Mucosa of rectum (tissue), 2 donors: ENCODE data around the gene OPCML.

ENCODE experiments used
- H3K27ac ChIP-seq, 2 donors: one replicate each; pipeline ENCODE4 v1.7.0; 2013; ENCODE audit warnings: inconsistent platforms in 2 of 2, low read depth in 2 of 2, low read length in 2 of 2
- H3K27me3 ChIP-seq, 2 donors: one replicate each; pipeline ENCODE4 v1.7.0; 2013; ENCODE audit warnings: low read length in 2 of 2; ENCODE audit not compliant: control insufficient read depth in 2 of 2, insufficient read depth in 2 of 2
- H3K36me3 ChIP-seq, 2 donors: one replicate each; pipeline ENCODE4 v1.7.0; 2013; ENCODE audit warnings: low read length in 2 of 2; ENCODE audit not compliant: control insufficient read depth in 2 of 2, insufficient read depth in 2 of 2
- H3K4me1 ChIP-seq, 2 donors: one replicate each; pipeline ENCODE4 v1.7.0; 2013; ENCODE audit warnings: low read length in 2 of 2, mild to moderate bottlenecking in 1 of 2; ENCODE audit not compliant: control insufficient read depth in 2 of 2, insufficient read depth in 2 of 2
- H3K4me3 ChIP-seq, 2 donors: one replicate each; pipeline ENCODE4 v1.7.0; 2013; ENCODE audit warnings: low read length in 2 of 2
- H3K9ac ChIP-seq, 2 donors: one replicate each; pipeline ENCODE4 v1.7.0; 2013; ENCODE audit warnings: low read length in 2 of 2, low read depth in 1 of 2, mild to moderate bottlenecking in 1 of 2
- H3K9me3 ChIP-seq, 2 donors: one replicate each; pipeline ENCODE4 v1.7.0; 2013; ENCODE audit warnings: low read length in 2 of 2; ENCODE audit not compliant: control insufficient read depth in 2 of 2
- donor health status: healthy.
- donor health status: Normal muscosa, but diverticular disease.

Gene OPCML

DNA sequence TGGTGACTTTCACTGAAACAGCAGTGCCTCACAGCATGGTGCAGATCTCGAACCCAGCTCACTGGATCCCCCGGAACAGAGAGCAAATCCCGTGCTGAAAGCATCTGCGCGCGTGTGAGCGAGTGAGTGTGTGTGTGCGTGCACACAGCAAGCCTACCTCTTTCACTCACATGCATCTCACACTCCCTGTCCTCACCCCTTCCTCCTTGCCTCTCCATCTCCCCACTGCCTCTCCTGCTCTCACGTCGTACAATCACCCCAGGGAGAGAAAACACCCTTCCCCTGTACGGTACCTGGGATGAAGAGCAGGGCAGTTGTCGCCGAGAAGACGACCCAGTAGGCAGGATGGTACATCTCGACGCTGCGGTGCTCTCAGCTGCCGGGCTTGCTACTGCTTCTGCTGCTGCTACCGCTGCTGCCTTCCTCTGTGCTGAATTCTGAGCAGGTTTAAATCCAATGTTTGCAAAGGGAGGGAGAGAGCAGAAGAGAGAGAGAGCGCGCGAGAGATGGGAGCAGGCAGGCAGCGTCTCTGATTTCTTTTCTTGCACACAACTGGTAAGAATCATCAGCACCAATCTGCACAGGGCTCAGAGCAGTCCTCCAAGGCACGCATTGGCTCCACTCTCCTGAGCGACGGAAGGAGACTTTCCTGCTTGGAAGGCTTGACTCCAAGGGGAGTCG, at the start of gene OPCML:
TSS of gene OPCML (minus strand) at position 531 of the 681 bp plus-strand sequence.
- Histone ChIP-seq H3K27ac (no peak within 1 kb of the TSS), H3K27me3 (peaks cover 0 to 10% of the 10 kb centered on the region in 2 donors), H3K36me3 (no peaks in the 10 kb centered on the region), H3K4me1 (no peaks in the 10 kb centered on the region), H3K9me3 (peaks cover 0 to 3% of the 10 kb centered on the region in 2 donors), H3K4me3 (no peak within 1 kb of the TSS), H3K9ac (no peak within 1 kb of the TSS)

DNA sequence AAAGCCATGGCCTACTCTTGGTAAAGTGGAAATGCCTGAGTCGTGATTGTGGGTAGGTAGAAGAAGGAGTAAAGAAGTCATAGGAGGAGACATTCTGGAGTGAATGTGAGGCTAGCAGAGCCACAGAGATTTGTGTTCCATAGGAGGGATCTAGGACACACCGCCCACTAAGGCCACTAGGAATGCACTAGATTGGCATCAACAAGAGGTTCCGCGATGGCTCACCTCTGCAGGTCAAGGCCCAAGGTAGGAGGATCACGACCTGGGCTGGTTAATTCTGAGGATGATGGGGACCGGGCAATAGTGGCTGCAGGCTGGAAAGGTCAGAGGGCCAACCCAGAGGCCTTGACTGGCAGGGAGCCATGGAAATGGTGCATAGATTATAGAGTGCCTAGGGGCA, 48.8 kb upstream of the OPCML start:
- Histone ChIP-seq H3K9ac (no peak overlapping the region), H3K36me3 (no peaks in the 10 kb centered on the region), H3K27ac (no peak overlapping the region), H3K4me1 (no peaks in the 10 kb centered on the region), H3K27me3 (no peaks in the 10 kb centered on the region), H3K4me3 (no peak overlapping the region), H3K9me3 (peaks cover 0 to 6% of the 10 kb centered on the region in 2 donors)

DNA sequence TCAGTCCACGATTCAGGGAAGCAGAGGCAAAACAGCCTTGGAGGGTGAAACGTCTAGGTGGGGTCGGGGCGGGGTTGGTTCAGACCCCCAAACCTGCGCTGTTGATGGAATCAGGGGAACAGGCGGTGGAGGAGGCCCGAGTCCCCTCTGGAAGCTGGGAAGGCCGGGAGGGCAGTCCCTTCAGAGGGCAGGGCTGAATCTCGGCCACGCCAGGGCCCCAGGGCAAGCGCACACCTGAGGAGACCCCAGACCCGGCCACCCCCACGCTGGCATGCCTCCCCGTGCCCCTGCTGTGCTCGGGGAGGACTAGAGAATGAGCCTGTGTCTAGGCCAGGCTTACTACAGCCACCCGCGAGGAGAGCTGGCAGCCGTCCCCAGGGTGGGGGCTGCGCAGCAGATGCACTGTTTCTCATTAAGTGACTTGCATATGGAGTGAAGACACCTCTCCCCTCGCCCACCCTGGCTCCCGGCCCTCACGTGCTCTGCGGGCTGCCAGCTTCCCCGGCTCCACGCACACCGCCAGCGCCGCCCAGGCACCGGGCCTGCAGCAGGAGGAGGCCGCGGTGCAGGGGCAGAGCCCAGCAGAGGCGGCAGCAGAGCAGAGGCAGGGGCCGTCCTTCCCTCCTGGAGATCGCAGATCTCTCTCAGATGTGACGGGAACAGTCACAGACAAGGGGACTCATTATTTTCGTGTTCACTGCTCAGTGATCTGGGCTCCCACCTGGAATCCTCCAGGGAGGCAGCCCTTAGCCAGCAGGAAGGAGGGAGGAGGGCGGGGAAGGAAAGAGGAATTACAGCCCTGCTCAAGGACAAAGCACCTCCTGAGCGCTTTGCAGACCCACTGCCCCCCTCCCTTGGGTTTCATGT, 47.1 kb upstream of the OPCML start:
- Histone ChIP-seq H3K9me3 (peaks cover 0 to 6% of the 10 kb centered on the region in 2 donors), H3K27me3 (no peaks in the 10 kb centered on the region), H3K27ac (no peak overlapping the region), H3K9ac (no peak overlapping the region), H3K4me3 (no peak overlapping the region), H3K36me3 (no peaks in the 10 kb centered on the region), H3K4me1 (no peaks in the 10 kb centered on the region)

DNA sequence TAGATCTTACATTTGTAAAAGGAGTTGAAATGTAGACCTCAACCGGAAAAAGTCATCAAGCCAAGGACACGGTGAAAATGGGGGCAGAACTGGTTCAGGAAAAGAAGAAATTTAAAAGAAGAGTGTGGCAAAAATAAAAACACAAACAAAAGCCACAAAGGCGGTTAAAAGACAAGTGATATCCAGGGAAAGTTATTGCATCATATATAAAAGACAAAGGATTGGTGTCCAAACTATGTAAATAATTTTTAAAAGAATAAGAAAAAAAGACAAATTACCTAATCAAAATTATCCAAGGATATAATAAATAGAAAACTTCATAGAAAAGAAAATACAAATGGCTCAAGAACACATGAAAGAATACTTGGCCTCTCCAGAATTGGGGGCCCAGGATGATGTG, 45.1 kb upstream of the OPCML start:
- Histone ChIP-seq H3K9me3 (peaks cover 0 to 6% of the 10 kb centered on the region in 2 donors), H3K27me3 (no peaks in the 10 kb centered on the region), H3K27ac (no peak overlapping the region), H3K4me1 (no peaks in the 10 kb centered on the region), H3K4me3 (no peak overlapping the region), H3K9ac (no peak overlapping the region), H3K36me3 (no peaks in the 10 kb centered on the region)

DNA sequence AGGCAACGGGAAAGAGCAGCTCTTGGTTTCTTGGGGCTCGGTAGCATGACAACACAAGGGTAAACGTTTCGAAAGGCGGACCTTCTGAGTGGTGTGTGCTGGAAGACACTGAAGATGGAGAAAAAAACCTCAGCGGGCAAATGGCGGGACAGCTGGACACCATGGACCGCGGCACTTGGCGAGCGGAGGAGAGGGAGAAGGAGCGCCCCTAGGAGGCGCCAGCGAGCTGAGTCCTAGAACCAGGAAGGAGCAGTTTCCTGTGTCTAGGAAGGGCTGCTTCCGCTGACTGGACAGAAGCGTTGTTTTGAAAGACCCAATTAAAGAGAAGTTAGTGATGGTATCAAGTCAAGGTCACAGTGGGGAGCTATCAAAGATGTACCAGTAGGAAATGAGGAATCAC, 44.0 kb upstream of the OPCML start:
- H3K4me3 ChIP-seq: no peak overlapping the region
- no peak overlapping the region for H3K9ac ChIP-seq
- H3K27ac ChIP-seq: no peak overlapping the region
- no peaks in the 10 kb centered on the region for H3K36me3 ChIP-seq
- no peaks in the 10 kb centered on the region for H3K27me3 ChIP-seq
- no peaks in the 10 kb centered on the region for H3K4me1 ChIP-seq
- H3K9me3 ChIP-seq: peaks cover 0 to 4% of the 10 kb centered on the region in 2 donors

DNA sequence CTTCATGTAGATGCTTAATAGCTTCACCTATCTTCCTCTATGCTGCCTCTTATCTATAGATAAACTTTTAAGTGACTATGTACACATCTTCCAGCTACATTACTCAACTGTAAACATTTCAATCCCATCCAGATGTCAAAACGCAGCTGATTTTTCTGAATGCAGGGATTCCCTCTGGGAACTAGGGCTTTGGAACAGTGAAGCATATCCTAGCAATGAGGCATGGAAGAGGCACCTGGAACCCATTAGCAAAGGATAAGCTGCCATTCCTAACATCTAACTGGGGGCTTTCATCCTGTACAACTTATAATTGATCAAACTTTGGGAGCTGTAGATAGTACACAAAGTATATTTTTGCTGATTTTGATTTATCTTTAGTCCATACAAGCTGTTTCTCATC, 40.8 kb upstream of the OPCML start:
- no peaks in the 10 kb centered on the region for H3K4me1 ChIP-seq
- H3K27ac ChIP-seq: no peak overlapping the region
- H3K9ac ChIP-seq: no peak overlapping the region
- H3K4me3 ChIP-seq: no peak overlapping the region
- H3K9me3 ChIP-seq: peaks cover 0 to 4% of the 10 kb centered on the region in 2 donors
- H3K27me3 ChIP-seq: no peaks in the 10 kb centered on the region
- no peaks in the 10 kb centered on the region for H3K36me3 ChIP-seq

DNA sequence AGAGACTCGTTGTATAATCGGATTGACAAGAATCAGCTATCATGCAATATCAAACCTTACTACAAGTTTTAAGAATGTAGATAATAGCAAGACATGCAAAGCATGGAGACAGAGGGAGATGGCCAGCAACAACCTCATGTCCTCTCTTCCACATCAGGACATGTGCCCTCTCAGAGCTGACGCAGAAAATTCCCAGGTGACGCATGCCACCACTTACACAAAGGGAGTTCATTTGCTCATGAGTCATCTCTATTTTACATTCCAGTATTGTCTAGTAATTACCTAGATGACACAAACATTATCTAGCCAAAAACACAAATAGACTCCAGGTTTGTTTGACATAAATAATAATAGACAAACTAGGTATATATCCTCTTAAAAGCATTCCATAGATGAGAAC, 38.1 kb upstream of the OPCML start:
- H3K9me3 ChIP-seq: no peaks in the 10 kb centered on the region
- no peaks in the 10 kb centered on the region for H3K27me3 ChIP-seq
- no peak overlapping the region for H3K9ac ChIP-seq
- H3K4me1 ChIP-seq: no peaks in the 10 kb centered on the region
- no peak overlapping the region for H3K4me3 ChIP-seq
- no peak overlapping the region for H3K27ac ChIP-seq
- no peaks in the 10 kb centered on the region for H3K36me3 ChIP-seq

DNA sequence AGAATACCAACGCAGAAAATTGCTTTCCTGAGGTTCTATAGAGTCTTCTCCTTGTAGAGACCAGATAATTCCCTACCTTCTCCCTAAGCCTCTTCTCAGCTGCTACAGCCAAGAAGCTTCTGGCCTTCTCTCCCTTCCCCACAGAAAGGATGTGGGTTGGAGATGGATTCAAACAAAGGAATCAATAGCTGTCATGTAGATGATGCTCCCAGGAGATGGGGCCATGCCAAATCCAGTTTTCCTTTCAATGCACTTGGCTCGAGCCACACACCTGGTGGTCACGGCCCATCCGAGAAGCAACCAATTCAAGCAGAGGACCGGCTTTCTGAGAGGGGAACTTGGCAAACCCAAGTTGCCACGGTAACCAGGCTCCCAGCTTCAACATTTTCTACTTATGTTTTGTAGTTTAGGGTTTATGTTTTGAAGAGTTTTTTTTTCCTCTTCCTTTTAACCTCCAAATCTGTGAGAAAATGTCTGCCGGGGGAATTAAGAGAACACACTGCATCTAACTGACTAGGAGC, 31.3 kb upstream of the OPCML start:
- Histone ChIP-seq H3K9me3 (no peaks in the 10 kb centered on the region), H3K27me3 (no peaks in the 10 kb centered on the region), H3K36me3 (no peaks in the 10 kb centered on the region)

DNA sequence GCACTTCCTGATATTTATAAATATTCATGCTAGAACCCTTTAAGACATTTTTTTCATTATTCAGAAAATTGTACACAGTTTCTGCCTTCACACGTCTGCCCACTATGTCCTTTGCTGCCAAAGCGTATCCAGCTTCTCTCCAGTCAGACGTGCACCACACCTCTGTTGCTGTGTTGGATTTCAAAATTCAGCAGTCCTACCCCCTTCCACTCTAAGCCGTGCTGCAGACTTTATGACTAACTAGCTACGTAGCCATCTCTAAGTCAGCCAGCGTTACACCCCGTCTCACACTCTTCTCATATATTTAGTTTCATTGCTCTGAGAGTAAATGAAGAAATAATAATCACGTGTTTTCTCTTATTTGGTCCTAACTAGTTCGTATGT, 28.2 kb upstream of the OPCML start:
- Histone ChIP-seq H3K27ac (no peak overlapping the region), H3K9ac (no peak overlapping the region), H3K4me1 (no peaks in the 10 kb centered on the region), H3K36me3 (no peaks in the 10 kb centered on the region), H3K27me3 (no peaks in the 10 kb centered on the region), H3K9me3 (no peaks in the 10 kb centered on the region), H3K4me3 (no peak overlapping the region)

More for the DNA sequence above, 31.3 kb upstream of the OPCML start:
- no peaks in the 10 kb centered on the region for H3K4me1 ChIP-seq
- H3K9ac ChIP-seq: no peak overlapping the region
- H3K27ac ChIP-seq: no peak overlapping the region
- H3K4me3 ChIP-seq: no peak overlapping the region

DNA sequence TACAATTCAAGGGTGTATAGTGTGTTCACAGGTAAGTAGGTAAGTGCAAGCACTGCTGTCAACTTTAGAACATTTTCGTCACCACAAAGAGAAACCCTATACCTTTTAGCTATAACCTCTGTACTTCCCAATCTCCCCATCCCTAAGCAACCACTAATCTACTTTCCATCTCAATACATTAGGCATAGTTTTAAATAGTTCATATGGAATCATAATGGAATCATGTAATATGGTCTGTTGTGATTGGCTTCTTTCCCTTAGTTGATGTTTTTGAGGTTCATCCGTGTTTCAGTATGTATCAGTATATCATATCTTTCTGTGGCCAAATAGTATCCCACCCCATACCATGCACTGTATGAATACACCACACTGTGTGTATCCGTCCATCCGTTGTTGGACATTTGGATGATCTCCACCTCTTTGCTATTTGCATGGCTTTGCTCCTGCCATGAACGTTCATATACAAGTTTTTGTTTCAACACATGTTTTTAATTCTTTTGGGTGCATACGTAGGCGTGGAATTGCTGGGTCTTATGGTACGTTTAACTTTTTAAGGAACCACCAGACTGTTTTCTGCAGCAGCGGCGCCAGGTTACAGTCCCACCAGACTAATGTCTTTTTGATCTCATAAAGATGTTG, 27.7 kb upstream of the OPCML start:
- Histone ChIP-seq H3K9ac (no peak overlapping the region), H3K4me1 (no peaks in the 10 kb centered on the region), H3K27ac (no peak overlapping the region), H3K4me3 (no peak overlapping the region), H3K9me3 (no peaks in the 10 kb centered on the region), H3K36me3 (no peaks in the 10 kb centered on the region), H3K27me3 (no peaks in the 10 kb centered on the region)
